Stomach (tissue), 9 donors: Measurements from ENCODE around the gene LENEP. TPM values are rescaled to one million over a fixed set of nuclear protein-coding genes. Genes with fewer than 3 reads are reported as not detected.

ENCODE experiments used
- DNase-seq, 2 donors: peaks; one replicate each; pipeline versions ENCODE4 v3.0.0 to v3.0.0-alpha.2; 2013 to 2019
- H3K27ac ChIP-seq, 5 donors: fragments of 200-600 bp in 4 of 5; sonication (generic) in 4 of 5; one replicate each; pipeline ENCODE4 v1.5.1; 2013 to 2019; ENCODE audit warnings: mild to moderate bottlenecking in 1 of 5, moderate library complexity in 1 of 5
- H3K27me3 ChIP-seq, 3 donors: fragments of 200-600 bp; sonication (generic); one replicate each; pipeline ENCODE4 v1.5.1; 2017 to 2019; ENCODE audit warnings: mixed run types in 1 of 3
- H3K36me3 ChIP-seq, 4 donors: fragments of 200-600 bp; sonication (generic); 1 replicate in 3 of 4; 2 replicates in 1 of 4; pipeline ENCODE4 v1.5.1; 2016 to 2019
- H3K4me1 ChIP-seq, 4 donors: fragments of 200-600 bp; sonication (generic); one replicate each; pipeline ENCODE4 v1.5.1; 2016 to 2019
- H3K4me3 ChIP-seq, 4 donors: fragments of 200-600 bp; sonication (generic) in 3 of 4; one replicate each; pipeline ENCODE4 v1.5.1; 2016 to 2019; ENCODE audit warnings: mild to moderate bottlenecking in 1 of 4
- H3K9me3 ChIP-seq, 4 donors: fragments of 200-600 bp; sonication (generic); one replicate each; pipeline ENCODE4 v1.5.1; 2016 to 2019
- CTCF ChIP-seq, 7 experiments: fragments of 450-650 bp in 4 of 7; fragments of 200-600 bp in 3 of 7; sonication (generic) in 3 of 7; IDR thresholded peaks; one replicate each; pipeline ENCODE4 v1.5.1; 2016 to 2019; ENCODE audit warnings: antibody characterized with exemption in 7 of 7, control low read depth in 2 of 7, mild to moderate bottlenecking in 1 of 7
- EP300 ChIP-seq: sonication (generic); formaldehyde crosslinking; IDR thresholded peaks from one replicate; pipeline ENCODE4 v1.6.1; 2017; ENCODE audit warnings: antibody characterized with exemption
- POLR2A ChIP-seq, 4 donors: fragments of 450-650 bp; IDR thresholded peaks; one replicate each; pipeline ENCODE4 v1.6.1; 2016; ENCODE audit warnings: antibody characterized with exemption in 4 of 4, control low read depth in 2 of 4, mild to moderate bottlenecking in 1 of 4, moderate library complexity in 1 of 4
- POLR2AphosphoS5 ChIP-seq, 3 donors: sonication (generic); formaldehyde crosslinking; IDR thresholded peaks; one replicate each; pipeline ENCODE4 v1.6.1; 2016; ENCODE audit warnings: antibody characterized with exemption in 3 of 3
- WGBS, 5 donors: extraction: QIAGEN DNeasy Blood & Tissue Kit in 3 of 5; methylation state at CpG; one replicate each; pipeline versions ENCODE4 v1.1.5 to v1.1.7; 2013 to 2018; 5-methylcytosine and 5-hydroxymethylcytosine counted together
- intact Hi-C: fragments of 100-400 bp; cut with DNase I; formaldehyde crosslinking; loops from one replicate; pipeline ENCODE4 v1.15.1; 2023; ENCODE audit warnings: low total_unique reads
- polyA plus RNA-seq, 3 donors: library from polyadenylated mRNA; stranded (reverse); fragments of 200-250 nt; gene quantifications; one replicate each; pipeline ENCODE4 v1.2.3, GENCODE V29; 2013
- total RNA-seq, 5 donors: library from RNA; depleted of rRNA; stranded (reverse); fragments of >200 nt; gene quantifications; one replicate each; pipeline versions ENCODE4 v1.1.0 to v1.2.3, GENCODE V29; 2014 to 2016
- donor health status: healthy with polysubstance abuse.
- donor health status: Bipolar disorder and iron deficiency.
- donor health status: healthy.

The LENEP gene
- total and polyA plus RNA-seq, 8 donors, result 1.1 to 11.6 TPM; not detected in 6

GRCh38 chr1:155022927-155023236 lies 29.5 kb downstream of the LENEP start:
- H3K4me3 ChIP-seq, result no peak overlapping the region
- peaks cover 0 to 9% (median 0%) of the 10 kb centered on the region in 4 donors for H3K36me3 ChIP-seq
- no peaks in the 10 kb centered on the region for H3K27me3 ChIP-seq
- H3K9me3 ChIP-seq, result no peaks in the 10 kb centered on the region
- peak; percentile 33 to 68 for DNase-seq
- intact Hi-C loops, result no loop called here
- H3K4me1 ChIP-seq, result peaks cover 5 to 23% (median 12%) of the 10 kb centered on the region in 4 donors
- WGBS, 5 donors, result 30 to 56% (median 35%) methylated on average over 4 of the region's 4 CpGs
- TF ChIP-seq POLR2AphosphoS5 (IDR thresholded peaks at IDR 0.05), result no peak
- no peak for TF ChIP-seq EP300
- no peak overlapping the region for H3K27ac ChIP-seq

- Histone ChIP-seq H3K9me3 (no peaks in the 10 kb centered on the region), H3K4me3 (no peak overlapping the region), H3K36me3 (peaks cover 0 to 5% (median 0%) of the 10 kb centered on the region in 4 donors), H3K27ac (no peak overlapping the region), H3K4me1 (peaks cover 0 to 15% (median 5%) of the 10 kb centered on the region in 4 donors), H3K27me3 (no peaks in the 10 kb centered on the region)
- DNase-seq, result no peak
- WGBS, 5 donors, result 74 to 87% (median 77%) methylated on average over 5 of the region's 5 CpGs
- TF ChIP-seq POLR2A (IDR thresholded peaks at IDR 0.05) (no peak), EP300 (no peak), CTCF (IDR thresholded peaks at IDR 0.05) (no peak), POLR2AphosphoS5 (IDR thresholded peaks at IDR 0.05) (no peak)
- intact Hi-C loops, result no loop called here
Observed at GRCh38 chr1:155023627-155024026, 30.2 kb downstream of the LENEP start.

GRCh38 chr1:155024315-155024714 lies 30.9 kb downstream of the LENEP start:
- H3K4me1 ChIP-seq, result peaks cover 0 to 9% (median 2%) of the 10 kb centered on the region in 4 donors
- no peaks in the 10 kb centered on the region for H3K36me3 ChIP-seq
- intact Hi-C loops, result no loop called here
- H3K27me3 ChIP-seq, result no peaks in the 10 kb centered on the region
- 90 to 94% (median 92%) methylated on average over 9 of the region's 9 CpGs for WGBS, 5 donors
- no peak overlapping the region for H3K4me3 ChIP-seq
- TF ChIP-seq POLR2AphosphoS5 (IDR thresholded peaks at IDR 0.05), result no peak
- no peak for TF ChIP-seq POLR2A (IDR thresholded peaks at IDR 0.05)
- no peak for TF ChIP-seq CTCF (IDR thresholded peaks at IDR 0.05)
- TF ChIP-seq EP300, result no peak
- H3K27ac ChIP-seq, result no peak overlapping the region
- no peak for DNase-seq
- no peaks in the 10 kb centered on the region for H3K9me3 ChIP-seq

- H3K36me3 ChIP-seq, result no peaks in the 10 kb centered on the region
- no peak for TF ChIP-seq POLR2A (IDR thresholded peaks at IDR 0.05)
- H3K27me3 ChIP-seq, result no peaks in the 10 kb centered on the region
- intact Hi-C loops, result no loop called here
- no peak for DNase-seq
- WGBS, 5 donors, result 57 to 66% (median 64%) methylated on average over 2 to 9 of the region's 9 CpGs
- no peaks in the 10 kb centered on the region for H3K9me3 ChIP-seq
- H3K4me3 ChIP-seq, result no peak overlapping the region
- no peak overlapping the region for H3K27ac ChIP-seq
- H3K4me1 ChIP-seq, result peaks cover 0 to 8% (median 2%) of the 10 kb centered on the region in 4 donors
Observed at GRCh38 chr1:155026154-155026553, 32.8 kb downstream of the LENEP start.

GRCh38 chr1:155026588-155026987 lies 33.2 kb downstream of the LENEP start:
- Histone ChIP-seq H3K36me3 (no peaks in the 10 kb centered on the region), H3K27ac (no peak overlapping the region), H3K4me1 (peaks cover 0 to 8% (median 2%) of the 10 kb centered on the region in 4 donors), H3K27me3 (no peaks in the 10 kb centered on the region), H3K4me3 (no peak overlapping the region), H3K9me3 (no peaks in the 10 kb centered on the region)
- WGBS, 5 donors, result 87 to 91% (median 89%) methylated on average over 6 of the region's 6 CpGs
- intact Hi-C loops, result no loop called here
- DNase-seq, result no peak
- TF ChIP-seq CTCF (IDR thresholded peaks at IDR 0.05), result no peak
